Measurements from ENCODE around the gene JARID2.
"Not testable (repeated sequence)": the region's sequence is repeated elsewhere in the genome, so short reads cannot be mapped to it uniquely, and the experiment has no call there.

- TF ChIP-seq POLR2AphosphoS5 (IDR thresholded peaks at IDR 0.05; ENCODE audit: insufficient read depth in 1 of 2, low read depth in 1 of 2); CTCF (IDR thresholded peaks at IDR 0.05); POLR2A (IDR thresholded peaks at IDR 0.05): not testable (repeated sequence)
Measured at GRCh38 chr6:15323611-15324010, 77.7 kb downstream of the JARID2 start.
